HG02571 (cell line): ENCODE measurements around the gene MAGEE2.
"Not testable (repeated sequence)": the region's sequence is repeated elsewhere in the genome, so short reads cannot be mapped to it uniquely, and the experiment has no call there.

Experiments
- ATAC-seq: cut with Tn5 transposase; IDR thresholded peaks from one replicate; pipeline ENCODE4 v1.9.1; 2021; ENCODE audit warnings: mild to moderate bottlenecking, moderate library complexity; ENCODE audit not compliant: unreplicated experiment

The MAGEE2 gene, protein sequence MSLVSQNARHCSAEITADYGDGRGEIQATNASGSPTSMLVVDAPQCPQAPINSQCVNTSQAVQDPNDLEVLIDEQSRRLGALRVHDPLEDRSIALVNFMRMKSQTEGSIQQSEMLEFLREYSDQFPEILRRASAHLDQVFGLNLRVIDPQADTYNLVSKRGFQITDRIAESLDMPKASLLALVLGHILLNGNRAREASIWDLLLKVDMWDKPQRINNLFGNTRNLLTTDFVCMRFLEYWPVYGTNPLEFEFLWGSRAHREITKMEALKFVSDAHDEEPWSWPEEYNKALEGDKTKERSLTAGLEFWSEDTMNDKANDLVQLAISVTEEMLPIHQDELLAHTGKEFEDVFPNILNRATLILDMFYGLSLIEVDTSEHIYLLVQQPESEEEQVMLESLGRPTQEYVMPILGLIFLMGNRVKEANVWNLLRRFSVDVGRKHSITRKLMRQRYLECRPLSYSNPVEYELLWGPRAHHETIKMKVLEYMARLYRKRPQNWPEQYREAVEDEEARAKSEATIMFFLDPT

DNA sequence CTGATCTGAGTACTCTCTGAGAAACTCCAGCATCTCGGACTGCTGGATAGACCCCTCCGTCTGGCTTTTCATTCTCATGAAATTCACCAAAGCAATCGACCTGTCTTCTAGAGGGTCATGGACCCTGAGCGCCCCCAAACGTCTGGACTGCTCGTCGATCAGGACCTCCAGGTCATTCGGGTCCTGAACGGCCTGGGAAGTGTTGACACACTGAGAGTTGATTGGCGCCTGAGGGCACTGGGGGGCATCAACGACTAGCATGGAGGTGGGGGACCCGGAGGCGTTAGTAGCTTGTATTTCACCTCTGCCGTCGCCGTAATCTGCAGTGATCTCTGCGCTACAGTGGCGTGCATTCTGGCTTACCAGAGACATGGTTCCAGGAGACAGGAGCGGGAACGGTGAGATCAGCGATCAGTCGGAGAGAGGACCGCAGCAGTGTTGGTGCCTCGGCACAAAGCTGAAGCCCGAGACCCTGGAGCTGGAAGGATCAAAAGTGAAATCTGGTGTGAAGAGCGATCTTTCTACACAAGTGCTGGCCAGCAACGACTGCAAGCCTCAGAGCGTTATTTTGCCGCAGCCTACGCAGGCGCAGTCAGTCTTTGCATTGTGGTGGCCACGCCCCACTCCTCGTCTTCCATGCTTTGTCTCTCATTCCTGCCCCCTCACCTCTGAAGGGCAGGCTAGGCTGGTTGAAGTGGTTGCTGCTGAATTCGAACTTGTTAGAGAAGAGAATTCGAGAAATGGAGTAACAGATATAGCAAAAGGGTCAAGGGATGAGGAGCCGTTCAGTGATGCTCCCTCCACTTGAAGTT lies at the start of gene MAGEE2:
Gene MAGEE2, minus strand, starts transcription at position 575 of the 812 bp plus-strand sequence. Its CDS starts 203 bp downstream, at position 372.
- no peak for ATAC-seq

DNA sequence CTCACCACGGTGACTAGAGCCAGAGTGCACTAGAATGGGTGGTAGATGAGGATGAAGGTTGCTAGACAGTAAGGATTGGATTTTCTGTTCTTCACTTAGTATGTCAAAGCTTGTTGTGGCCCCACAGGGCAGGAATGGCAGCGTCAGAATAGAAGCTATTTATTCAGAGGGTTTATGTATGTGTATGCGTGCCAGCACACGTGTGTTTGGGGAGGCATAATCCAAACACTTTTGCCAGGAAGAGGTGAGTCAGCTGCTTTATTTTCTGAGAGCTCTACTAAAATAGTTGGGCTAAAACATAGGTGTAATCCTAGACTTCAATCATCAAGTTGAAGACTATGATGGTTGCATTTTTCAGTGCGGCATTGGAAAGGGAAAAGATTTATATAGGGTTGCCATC lies 1.2 kb upstream of the MAGEE2 start:
- ATAC-seq = no peak

DNA sequence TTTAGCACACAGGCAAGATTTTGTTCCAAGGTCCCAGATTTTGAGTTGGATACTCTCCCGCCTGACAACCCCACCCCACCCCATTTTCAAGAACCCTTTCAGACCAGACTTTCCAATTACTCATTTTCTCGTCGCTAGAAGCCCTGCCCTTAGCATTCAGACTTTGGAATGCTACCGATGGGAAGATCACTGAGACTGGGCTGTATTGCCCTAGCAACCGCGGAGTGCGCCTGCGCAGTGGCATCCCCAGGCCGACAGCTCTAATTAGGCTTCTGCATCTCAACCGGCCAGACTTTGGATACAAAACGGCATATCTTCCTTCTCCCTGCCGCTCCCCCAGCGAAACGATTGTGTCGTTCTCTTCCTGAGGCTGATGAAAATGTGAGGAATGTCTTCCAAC lies 3.4 kb downstream of the MAGEE2 start:
- ATAC-seq = no peak

DNA sequence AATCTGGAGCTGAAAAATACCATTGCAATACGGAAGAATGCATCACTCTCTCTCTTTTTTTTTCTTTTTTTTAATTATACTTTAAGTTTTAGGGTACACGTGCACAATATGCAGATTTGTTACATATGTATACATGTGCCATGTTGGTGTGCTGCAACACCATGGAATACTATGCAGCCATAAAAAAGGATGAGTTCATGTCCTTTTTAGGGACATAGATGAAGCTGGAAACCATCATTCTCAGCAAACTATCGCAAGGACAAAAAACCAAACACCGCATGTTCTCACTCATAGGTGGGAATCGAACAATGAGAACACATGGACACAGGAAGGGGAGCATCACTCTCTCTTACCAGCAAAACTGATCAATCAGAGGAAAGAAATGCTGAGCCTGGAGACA lies 17.0 kb downstream of the MAGEE2 start:
- not testable (repeated sequence) for ATAC-seq

DNA sequence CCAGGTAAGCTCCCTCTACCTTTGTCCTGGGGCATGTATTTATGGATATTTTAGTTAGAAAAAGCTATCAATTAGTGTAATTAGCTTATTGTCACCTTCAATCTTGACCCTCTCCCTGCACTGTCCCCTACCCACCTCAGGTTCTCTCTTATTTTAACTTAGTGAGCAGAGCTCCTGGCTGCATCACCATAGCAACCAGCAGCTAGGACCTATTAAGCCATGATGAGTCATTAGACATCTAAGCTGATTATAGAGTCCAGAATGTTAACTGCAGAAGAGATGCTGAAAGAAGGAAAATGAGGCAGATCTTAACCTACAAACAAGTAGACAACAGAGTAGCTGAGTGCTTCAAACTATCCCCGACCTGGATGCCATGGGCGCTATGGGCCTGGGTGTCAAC lies 36.6 kb downstream of the MAGEE2 start:
- ATAC-seq = no peak

DNA sequence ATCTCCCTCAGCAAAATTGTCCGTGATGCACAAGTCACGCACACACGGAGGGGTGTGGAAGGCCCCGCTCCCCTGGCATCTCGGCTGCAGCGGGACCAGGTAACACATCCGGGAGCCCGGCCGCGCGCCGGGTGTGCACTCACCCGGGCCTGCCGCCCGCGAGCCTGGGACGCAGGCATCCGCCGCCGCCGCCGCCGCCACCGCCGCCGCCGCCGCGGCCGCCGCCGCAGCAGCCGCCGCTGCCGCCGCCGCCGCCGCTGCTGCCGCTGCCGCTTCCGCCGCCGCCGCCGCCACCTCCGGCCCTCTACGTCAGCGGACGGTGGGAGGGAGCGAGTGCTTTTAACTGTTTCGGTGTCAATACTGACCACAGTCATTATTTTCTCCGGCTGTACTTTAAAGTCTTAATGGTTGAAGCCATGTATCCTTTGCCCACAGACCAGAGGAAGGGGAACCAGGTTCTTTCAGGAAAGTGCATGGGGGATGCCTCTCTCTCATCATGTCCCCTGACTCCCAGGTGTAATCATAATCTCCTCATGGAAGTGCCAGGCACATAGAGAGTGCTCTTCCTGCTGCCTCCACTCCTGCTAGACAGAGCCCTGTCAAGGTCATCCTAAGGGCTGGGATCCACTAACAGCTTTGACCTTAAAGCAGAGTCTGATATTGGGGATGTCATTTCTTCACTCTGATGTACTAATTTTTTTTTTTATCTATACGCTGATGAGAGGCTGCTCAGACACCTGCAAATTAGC lies 38.0 kb downstream of the MAGEE2 start:
- peak; percentile 80 for ATAC-seq
